Aorta (tissue), 5 donors: ENCODE results near the gene VAMP1. TPM values are rescaled to one million over a fixed set of nuclear protein-coding genes. Genes with fewer than 3 reads are reported as not detected.

Experiments
- ATAC-seq: fragments of 200-7000 bp; cut with Tn5 transposase; one replicate; pipeline ENCODE4 v1.9.1; 2022; ENCODE audit warnings: moderate library complexity; ENCODE audit not compliant: low FRiP score
- DNase-seq, 2 donors: peaks; one replicate each; pipeline ENCODE4 v3.0.0-alpha.2; 2020
- H3K27ac ChIP-seq, 2 donors: one replicate each; pipeline ENCODE4 v1.5.1; 2013; ENCODE audit warnings: low read length in 2 of 2, mild to moderate bottlenecking in 2 of 2, moderate library complexity in 2 of 2, control low read depth in 1 of 2, inconsistent platforms in 1 of 2, low read depth in 1 of 2
- H3K27me3 ChIP-seq, 2 donors: one replicate each; pipeline ENCODE4 v1.6.1; 2013; ENCODE audit warnings: control low read depth in 1 of 2, low read length in 1 of 2, mild to moderate bottlenecking in 1 of 2, moderate library complexity in 1 of 2; ENCODE audit not compliant: insufficient read depth in 2 of 2, control insufficient read depth in 1 of 2
- H3K36me3 ChIP-seq, 2 donors: one replicate each; pipeline ENCODE4 v1.6.1; 2013; ENCODE audit warnings: control low read depth in 1 of 2, low read length in 1 of 2, mild to moderate bottlenecking in 1 of 2; ENCODE audit not compliant: insufficient read depth in 2 of 2, control insufficient read depth in 1 of 2
- H3K4me1 ChIP-seq, 2 donors: one replicate each; pipeline ENCODE4 v1.6.1; 2013; ENCODE audit warnings: low read length in 2 of 2, control low read depth in 1 of 2, mild to moderate bottlenecking in 1 of 2, moderate library complexity in 1 of 2; ENCODE audit not compliant: insufficient read depth in 2 of 2, control insufficient read depth in 1 of 2
- H3K4me3 ChIP-seq, 2 donors: one replicate each; pipeline ENCODE4 v1.5.1; 2013; ENCODE audit warnings: low read length in 2 of 2, control low read depth in 1 of 2, mild to moderate bottlenecking in 1 of 2
- H3K9me3 ChIP-seq: one replicate; pipeline ENCODE4 v1.6.1; 2013; ENCODE audit warnings: mild to moderate bottlenecking, low read length; ENCODE audit not compliant: control insufficient read depth
- WGBS, 2 donors: extraction: QIAGEN DNeasy Blood & Tissue Kit; methylation state at CpG; one replicate each; pipeline ENCODE4 v1.1.7; 2013; 5-methylcytosine and 5-hydroxymethylcytosine counted together
- intact Hi-C, 2 donors: fragments of 100-400 bp; cut with DNase I; formaldehyde crosslinking; loops; one replicate each; pipeline versions ENCODE4 v1.14.2 to v1.15.0; 2022
- polyA plus RNA-seq, 2 donors: library from polyadenylated mRNA; stranded (reverse); fragments of 200-250 nt; gene quantifications; one replicate each; pipeline ENCODE4 v1.2.3, GENCODE V29; 2013
- total RNA-seq, 2 donors: library from RNA; stranded (reverse); fragmentation: NEBNext Ultra II Directional; extraction: Animal tissue kit (Norgen Biotek cat#: 25700); gene quantifications; one replicate each; pipeline ENCODE4 v1.2.1, GENCODE V29; 2021
- donor health status: healthy with polysubstance abuse.
- donor health status: Bipolar disorder and iron deficiency.
- donor health status: DM: no; HTN: no; CAD: no.
- donor health status: DM: no; HTN: no; CAD: no.
- donor health status: DM: yes; HTN: yes; CAD: no.

Gene VAMP1
- total and polyA plus RNA-seq, 4 donors: 9.7 to 44.0 (median 19.3) TPM

DNA sequence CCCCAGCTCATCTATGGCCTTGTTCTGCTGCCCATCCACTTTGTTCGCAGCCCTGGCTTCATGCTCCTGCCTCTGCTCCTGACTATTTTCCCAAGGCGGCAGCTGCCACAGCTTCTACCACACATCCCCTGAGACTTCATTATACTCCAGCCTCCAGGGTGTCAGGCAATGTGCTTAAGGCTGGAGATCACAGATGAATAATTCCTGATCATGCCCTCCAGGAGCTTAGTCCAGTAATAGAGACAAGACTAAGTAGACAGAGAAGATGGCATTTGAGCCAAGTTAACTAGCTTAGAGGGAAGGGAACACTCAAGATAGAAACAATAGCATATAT is 11.5 kb downstream of the VAMP1 start:
- Histone ChIP-seq H3K36me3 (peaks cover 0 to 6% of the 10 kb centered on the region in 2 donors), H3K4me1 (no peaks in the 10 kb centered on the region), H3K4me3 (no peak overlapping the region), H3K27ac (no peak overlapping the region), H3K9me3 (no peaks in the 10 kb centered on the region), H3K27me3 (no peaks in the 10 kb centered on the region)
- 84 to 85% methylated on average over 2 of the region's 2 CpGs for WGBS, 2 donors
- intact Hi-C loops: no loop called here
- ATAC-seq: no peak
- no peak for DNase-seq

DNA sequence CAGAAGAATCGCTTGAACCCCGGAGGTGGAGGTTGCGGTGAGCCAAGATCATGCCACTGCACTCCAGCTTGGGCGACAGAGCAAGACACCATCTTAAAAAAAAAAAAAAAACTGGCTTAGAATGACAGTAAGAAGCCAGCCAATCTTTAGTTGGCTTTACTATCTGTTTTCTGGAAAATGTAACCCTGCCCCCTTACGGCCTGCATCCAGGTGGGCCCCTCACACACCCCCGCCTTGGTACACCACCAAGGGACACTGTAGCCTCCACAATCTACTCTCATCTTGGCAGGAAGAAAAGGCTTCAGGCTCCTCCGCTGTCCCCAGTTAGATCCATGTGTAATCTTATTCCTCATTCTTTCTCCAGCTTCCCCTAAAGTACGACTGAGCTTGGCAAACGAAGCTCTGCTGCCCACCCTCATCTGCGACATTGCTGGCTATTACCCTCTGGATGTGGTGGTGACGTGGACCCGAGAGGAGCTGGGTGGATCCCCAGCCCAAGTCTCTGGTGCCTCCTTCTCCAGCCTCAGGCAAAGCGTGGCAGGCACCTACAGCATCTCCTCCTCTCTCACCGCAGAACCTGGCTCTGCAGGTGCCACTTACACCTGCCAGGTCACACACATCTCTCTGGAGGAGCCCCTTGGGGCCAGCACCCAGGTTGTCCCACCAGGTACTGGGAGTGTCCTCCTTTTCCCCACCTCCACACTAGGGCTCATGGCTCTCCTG is 12.0 kb downstream of the VAMP1 start:
- no peak overlapping the region for H3K27ac ChIP-seq
- intact Hi-C loops: no loop called here
- DNase-seq (peak in 1 of 2 donors; percentile 62), ATAC-seq (no peak)
- H3K36me3 ChIP-seq: peaks cover 0 to 6% of the 10 kb centered on the region in 2 donors
- no peaks in the 10 kb centered on the region for H3K27me3 ChIP-seq
- no peaks in the 10 kb centered on the region for H3K4me1 ChIP-seq
- no peak overlapping the region for H3K4me3 ChIP-seq
- 89 to 93% methylated on average over 14 of the region's 14 CpGs for WGBS, 2 donors
- H3K9me3 ChIP-seq: no peaks in the 10 kb centered on the region

DNA sequence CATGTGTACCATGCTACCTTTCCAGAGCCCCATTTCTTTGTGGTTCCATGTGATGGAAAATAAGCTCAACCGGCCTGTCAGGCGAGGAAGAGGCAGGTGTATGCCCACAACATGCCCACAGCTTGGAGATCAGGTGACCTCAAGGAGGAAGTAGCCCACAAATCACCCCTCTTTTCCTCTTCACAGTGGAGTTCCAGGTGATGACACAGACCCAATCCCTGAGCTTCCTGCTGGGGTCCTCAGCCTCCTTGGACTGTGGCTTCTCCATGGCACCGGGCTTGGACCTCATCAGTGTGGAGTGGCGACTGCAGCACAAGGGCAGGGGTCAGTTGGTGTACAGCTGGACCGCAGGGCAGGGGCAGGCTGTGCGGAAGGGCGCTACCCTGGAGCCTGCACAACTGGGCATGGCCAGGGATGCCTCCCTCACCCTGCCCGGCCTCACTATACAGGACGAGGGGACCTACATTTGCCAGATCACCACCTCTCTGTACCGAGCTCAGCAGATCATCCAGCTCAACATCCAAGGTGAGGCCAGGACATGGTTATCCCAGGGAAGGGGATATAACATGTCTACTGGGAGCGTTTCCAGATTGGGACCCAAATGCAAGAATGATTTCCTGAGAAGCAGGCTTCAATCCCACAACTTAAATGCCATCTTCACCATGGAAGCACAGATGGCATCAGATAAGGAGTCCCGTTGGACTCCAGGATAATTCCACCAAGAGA is 13.1 kb downstream of the VAMP1 start:
- peak in 1 of 2 donors; percentile 59 for DNase-seq
- Histone ChIP-seq H3K27ac (no peak overlapping the region), H3K36me3 (peaks cover 0 to 4% of the 10 kb centered on the region in 2 donors), H3K27me3 (no peaks in the 10 kb centered on the region), H3K9me3 (no peaks in the 10 kb centered on the region), H3K4me3 (no peak overlapping the region), H3K4me1 (no peaks in the 10 kb centered on the region)
- WGBS, 2 donors: 85 to 87% methylated on average over 12 of the region's 12 CpGs
- intact Hi-C loops: no loop called here
- no peak for ATAC-seq

DNA sequence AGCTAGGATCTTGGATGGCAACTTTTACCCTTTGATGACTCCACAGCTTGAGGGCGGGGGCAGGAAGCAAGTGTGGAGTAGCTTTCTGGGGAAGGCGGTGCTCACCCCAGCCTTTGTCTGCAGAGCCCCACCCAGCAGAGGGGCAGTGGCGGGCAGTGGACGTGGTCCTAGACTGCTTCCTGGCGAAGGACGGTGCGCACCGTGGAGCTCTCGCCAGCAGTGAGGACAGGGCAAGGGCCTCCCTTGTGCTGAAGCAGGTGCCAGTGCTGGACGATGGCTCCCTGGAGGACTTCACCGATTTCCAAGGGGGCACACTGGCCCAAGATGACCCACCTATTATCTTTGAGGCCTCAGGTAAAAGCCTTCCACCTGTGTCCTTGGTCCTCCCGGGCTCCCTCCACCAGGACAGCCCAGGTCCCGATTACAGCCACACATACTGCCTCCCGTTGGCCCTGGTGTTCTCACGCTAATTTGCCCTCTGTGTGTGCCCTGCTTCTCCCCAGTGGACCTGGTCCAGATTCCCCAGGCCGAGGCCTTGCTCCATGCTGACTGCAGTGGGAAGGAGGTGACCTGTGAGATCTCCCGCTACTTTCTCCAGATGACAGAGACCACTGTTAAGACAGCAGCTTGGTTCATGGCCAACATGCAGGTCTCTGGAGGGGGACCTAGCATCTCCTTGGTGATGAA is 17.4 kb downstream of the VAMP1 start:
- intact Hi-C loops: no loop called here
- WGBS, 2 donors: 64 to 68% methylated on average over 17 of the region's 17 CpGs
- Histone ChIP-seq H3K36me3 (peaks cover 0 to 2% of the 10 kb centered on the region in 2 donors), H3K4me1 (no peaks in the 10 kb centered on the region), H3K27me3 (no peaks in the 10 kb centered on the region), H3K9me3 (no peaks in the 10 kb centered on the region), H3K4me3 (no peak overlapping the region), H3K27ac (peak overlapping the region in 1 of 2 donors; percentile 22)
- DNase-seq: peak in 1 of 2 donors; percentile 73
- no peak for ATAC-seq

DNA sequence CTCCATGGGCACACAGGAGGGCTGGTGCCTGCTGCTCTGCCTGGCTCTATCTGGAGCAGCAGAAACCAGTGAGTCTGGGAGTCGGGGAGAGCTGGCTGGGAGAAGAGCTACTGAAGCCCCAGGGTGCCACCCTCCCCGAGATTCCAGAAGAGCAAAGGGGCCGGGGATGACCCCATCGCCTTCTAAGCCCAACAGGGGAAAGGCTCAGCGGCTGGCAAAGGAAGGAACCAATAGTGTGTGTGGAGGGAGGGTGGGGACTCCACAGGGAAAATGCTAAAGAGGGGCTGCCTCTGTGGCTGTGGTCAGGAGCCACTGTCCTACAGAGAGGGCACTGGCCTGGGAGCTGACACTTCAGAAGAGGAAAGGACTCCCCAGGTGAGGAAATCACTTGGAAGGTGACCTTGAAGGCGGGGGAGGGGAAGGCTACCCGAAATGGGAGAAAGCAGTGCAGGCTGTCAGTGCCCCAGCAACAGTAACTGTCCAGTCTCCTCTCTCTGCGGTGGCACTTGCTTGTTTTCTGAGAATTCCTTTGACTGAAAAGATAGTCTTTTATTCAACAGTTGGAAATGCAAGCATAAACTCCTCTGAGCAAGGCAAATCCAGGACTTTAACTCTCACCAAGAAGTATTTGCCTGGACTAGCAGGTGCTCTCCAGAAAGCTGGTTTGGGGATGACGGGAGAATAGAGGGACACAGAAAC is 18.1 kb downstream of the VAMP1 start:
- 7 to 8% methylated on average over 9 of the region's 9 CpGs for WGBS, 2 donors

DNA sequence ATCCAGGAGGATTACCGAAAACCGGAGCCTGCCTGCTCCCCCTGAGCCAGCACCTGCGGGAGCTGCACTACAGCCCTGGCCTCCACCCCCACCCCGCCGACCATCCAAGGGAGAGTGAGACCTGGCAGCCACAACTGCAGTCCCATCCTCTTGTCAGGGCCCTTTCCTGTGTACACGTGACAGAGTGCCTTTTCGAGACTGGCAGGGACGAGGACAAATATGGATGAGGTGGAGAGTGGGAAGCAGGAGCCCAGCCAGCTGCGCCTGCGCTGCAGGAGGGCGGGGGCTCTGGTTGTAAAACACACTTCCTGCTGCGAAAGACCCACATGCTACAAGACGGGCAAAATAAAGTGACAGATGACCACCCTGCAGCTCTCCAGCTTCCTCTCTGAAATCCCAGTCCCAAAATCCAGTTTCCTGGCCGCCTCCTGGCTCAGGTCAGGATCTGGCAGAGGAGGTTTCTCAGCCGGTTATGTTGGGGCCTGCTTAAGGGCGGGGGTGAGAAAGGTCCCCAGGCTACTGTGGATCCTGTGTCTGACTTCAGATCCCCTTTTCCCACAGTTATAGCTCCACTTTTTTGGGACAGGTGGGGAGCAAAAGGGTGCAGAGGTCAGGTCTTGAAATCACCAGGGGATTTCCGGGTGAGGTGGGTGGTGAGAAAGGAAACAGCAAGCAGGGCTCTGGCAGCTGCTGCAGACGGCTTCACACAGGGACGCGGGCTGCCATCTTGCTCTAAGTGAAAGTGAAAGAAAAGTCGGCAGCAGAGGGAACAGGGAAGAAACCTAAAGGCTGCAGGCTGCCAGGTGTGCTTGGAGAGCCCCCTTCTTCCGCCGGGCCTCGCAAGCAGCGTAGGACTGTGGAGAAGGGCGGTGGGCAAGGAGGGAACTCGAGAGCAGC is 18.9 kb downstream of the VAMP1 start, which contains the start of gene TAPBPL:
Gene TAPBPL (plus strand): TSS at position 695 of the 897 bp plus-strand sequence. CDS start 207 bp downstream, outside the sequence.
- Histone ChIP-seq H3K9me3 (no peaks in the 10 kb centered on the region), H3K36me3 (no peaks in the 10 kb centered on the region), H3K27ac (peak within 1 kb of the TSS; percentile 47 to 89), H3K4me3 (peak within 1 kb of the TSS; percentile 57 to 62), H3K27me3 (no peaks in the 10 kb centered on the region), H3K4me1 (no peaks in the 10 kb centered on the region)
- ATAC-seq (peak; percentile 92), DNase-seq (peak; percentile 89 to 90)
- intact Hi-C loops: no loop called here
- WGBS, 2 donors: 1% methylated on average over 27 of the region's 27 CpGs

More for the DNA sequence above, 18.1 kb downstream of the VAMP1 start:
- H3K4me3 ChIP-seq: peak overlapping the region; percentile 57 to 62
- no peaks in the 10 kb centered on the region for H3K4me1 ChIP-seq
- peak overlapping the region; percentile 47 to 89 for H3K27ac ChIP-seq
- peak; percentile 40 for ATAC-seq
- peak in 1 of 2 donors; percentile 76 for DNase-seq
- intact Hi-C loops: no loop called here
- H3K36me3 ChIP-seq: peaks cover 0 to under 1% of the 10 kb centered on the region in 2 donors
- H3K9me3 ChIP-seq: no peaks in the 10 kb centered on the region
- H3K27me3 ChIP-seq: no peaks in the 10 kb centered on the region

DNA sequence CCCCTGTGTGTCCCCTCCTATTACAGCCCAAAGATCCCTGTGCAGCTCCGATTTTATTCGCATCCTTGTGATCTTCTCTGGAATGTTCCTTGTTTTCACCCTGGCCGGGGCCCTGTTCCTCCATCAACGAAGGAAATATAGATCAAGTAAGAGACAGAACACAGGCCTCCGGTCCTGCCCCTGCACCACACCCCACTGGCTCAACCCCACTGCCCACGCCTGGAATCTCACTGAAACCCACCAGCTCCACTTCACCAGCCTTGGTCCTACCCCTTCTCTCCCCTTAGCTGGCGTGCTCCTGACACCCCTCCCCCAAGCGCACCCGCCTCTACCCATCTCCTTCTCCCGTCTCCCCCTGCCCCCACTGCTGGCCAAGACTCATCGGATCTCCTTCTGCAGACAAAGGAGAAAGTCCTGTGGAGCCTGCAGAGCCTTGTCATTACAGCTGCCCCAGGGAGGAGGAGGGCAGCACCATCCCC is 19.6 kb downstream of the VAMP1 start:
- Histone ChIP-seq H3K4me3 (peak overlapping the region; percentile 14 to 62), H3K9me3 (no peaks in the 10 kb centered on the region), H3K27ac (peak overlapping the region; percentile 17 to 89), H3K27me3 (no peaks in the 10 kb centered on the region), H3K36me3 (no peaks in the 10 kb centered on the region), H3K4me1 (no peaks in the 10 kb centered on the region)
- 0 to 2% methylated on average over 11 of the region's 11 CpGs for whole genome bisulfite sequencing, 2 donors
- ATAC-seq (peak; percentile 36), DNase-seq (no peak)
- intact Hi-C loops: no loop called here
